ENCODE measurements around the gene FZD7.

FZD7 gene

GRCh38 chr2:202052235-202052634, 18.6 kb downstream of the FZD7 start:
- H3K27ac ChIP-seq = no peak overlapping the region
- TF ChIP-seq CTCF (conservative IDR thresholded peaks at IDR 0.05) = no peak
- no peak for TF ChIP-seq ZFX (IDR thresholded peaks at IDR 0.05)

DNA sequence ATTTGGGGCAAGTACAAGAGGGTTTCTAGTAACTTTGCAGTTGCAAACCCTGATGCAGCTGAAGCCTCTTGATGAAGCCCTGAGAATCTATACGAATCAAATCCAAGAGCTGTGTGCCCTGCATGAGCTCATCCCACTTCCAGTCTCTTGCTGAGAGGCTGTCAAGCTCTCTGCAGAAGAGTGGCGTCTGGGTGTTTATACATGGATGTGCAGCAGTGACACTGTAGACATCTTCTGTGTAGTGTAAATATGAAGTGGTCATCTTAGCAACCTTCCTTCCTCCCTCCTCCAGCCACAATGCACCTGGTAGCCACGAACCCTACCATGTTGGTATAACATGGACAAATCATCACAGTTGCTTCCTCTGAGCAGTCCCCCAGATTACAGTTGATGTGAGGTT, 21.0 kb downstream of the FZD7 start:
- no peak for TF ChIP-seq CTCF (conservative IDR thresholded peaks at IDR 0.05)
- TF ChIP-seq ZFX (IDR thresholded peaks at IDR 0.05) = no peak
- H3K27ac ChIP-seq = no peak overlapping the region

DNA sequence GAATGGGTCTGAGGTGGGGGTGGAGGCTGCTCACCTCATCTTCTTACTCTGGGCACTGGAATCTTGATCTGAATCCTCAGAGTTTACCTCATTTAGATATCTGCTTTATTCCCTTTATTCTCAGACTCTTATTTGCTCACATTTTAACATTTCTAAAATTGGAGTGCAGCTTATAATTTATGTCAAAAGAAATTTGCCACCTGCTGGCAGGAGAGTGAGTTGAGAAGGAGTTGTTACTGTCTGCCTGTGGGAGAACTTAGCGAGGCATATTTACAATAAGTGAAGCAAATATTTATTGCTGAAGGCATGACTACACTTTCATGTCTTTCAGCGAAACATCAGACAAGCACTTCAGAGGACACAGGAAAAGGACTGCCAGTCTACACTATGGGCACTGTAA, 23.0 kb downstream of the FZD7 start:
- H3K27ac ChIP-seq = no peak overlapping the region
- TF ChIP-seq ZFX (IDR thresholded peaks at IDR 0.05) (no peak), CTCF (conservative IDR thresholded peaks at IDR 0.05) (peak; percentile 42)

- TF ChIP-seq CTCF (conservative IDR thresholded peaks at IDR 0.05) = peak; percentile 57
- no peak for TF ChIP-seq ZFX (IDR thresholded peaks at IDR 0.05)
- no peak overlapping the region for H3K27ac ChIP-seq
These were observed 26.6 kb downstream of the FZD7 start for GRCh38 chr2:202060218-202060617.

GRCh38 chr2:202061695-202062094, 28.0 kb downstream of the FZD7 start:
- H3K27ac ChIP-seq = no peak overlapping the region
- TF ChIP-seq ZFX (IDR thresholded peaks at IDR 0.05) = no peak
- no peak for TF ChIP-seq CTCF (conservative IDR thresholded peaks at IDR 0.05)

DNA sequence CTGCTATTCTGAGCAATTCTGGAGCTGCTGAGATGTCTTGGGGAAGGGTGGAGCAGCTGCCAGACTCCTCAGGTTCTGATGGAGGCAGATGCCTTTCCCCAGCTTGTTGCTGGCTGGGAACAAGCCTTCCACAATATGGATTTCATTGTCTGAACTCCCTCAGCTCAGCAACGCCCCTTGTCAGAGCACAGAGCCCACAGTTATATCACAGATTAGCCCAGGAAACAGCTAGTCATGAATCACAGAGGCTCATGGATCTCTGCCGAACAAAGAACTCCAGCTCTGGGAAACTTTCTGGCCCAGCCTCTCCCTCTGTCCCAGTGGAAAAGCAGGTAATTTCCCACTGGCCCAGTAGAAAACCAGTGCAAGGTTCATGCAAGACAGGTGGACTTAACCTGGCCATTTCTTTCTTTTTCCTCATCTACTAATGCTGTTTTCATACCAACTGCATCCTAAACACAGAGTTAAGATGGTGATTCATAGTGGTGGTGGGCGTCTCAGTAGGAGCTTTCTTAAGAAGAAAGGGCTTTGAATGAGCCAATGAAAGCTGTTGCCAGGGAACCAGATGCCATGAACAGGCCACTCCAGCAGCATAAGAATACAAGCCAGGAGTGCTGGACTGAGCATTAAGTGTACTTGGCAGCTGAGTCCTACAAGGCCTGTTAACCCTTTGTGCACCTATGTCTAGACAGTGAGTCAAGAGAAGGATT, 30.7 kb downstream of the FZD7 start:
- no peak for TF ChIP-seq ZFX (IDR thresholded peaks at IDR 0.05)
- TF ChIP-seq CTCF (conservative IDR thresholded peaks at IDR 0.05) = no peak
- no peak overlapping the region for H3K27ac ChIP-seq

DNA sequence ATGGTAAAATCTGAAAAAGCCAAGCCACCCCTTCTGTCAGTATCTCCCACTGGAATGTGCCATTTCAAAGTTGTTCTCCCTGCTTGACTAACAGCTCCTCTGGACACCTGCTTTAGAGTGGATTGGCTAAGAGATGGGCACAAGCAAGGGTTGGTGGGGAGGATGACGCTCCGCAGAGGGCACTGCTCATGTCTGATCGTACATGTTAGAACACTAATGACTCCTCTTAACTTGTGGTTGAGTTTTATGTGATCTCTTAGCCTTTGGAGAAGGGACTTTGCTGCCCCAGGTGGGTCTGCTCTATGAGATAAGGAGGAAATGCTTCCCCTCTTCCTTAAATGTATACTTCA, 31.2 kb downstream of the FZD7 start:
- H3K27ac ChIP-seq = no peak overlapping the region

More for the DNA sequence above, 31.2 kb downstream of the FZD7 start:
- TF ChIP-seq ZFX (IDR thresholded peaks at IDR 0.05) = no peak
- TF ChIP-seq CTCF (conservative IDR thresholded peaks at IDR 0.05) = no peak

Data from C4-2B (cell line).